NB4 (cell line): ENCODE results near the gene MCM3AP.
A peak's percentile ranks its signal among the peaks of the same experiment; 100 is the strongest.

Experiments used
- DNase-seq: peaks from one replicate; pipeline ENCODE4 v3.0.0; 2010; ENCODE audit warnings: low read depth
- H3K4me3 ChIP-seq: one replicate; pipeline ENCODE4 v1.5.1; 2011; ENCODE audit warnings: mild to moderate bottlenecking, low read depth, low read length, moderate library complexity
- MYC ChIP-seq: IDR thresholded peaks from 2 replicates; pipeline ENCODE4 v1.6.1; 2011; ENCODE audit warnings: low read depth, low read length
- POLR2A ChIP-seq: IDR thresholded peaks from 2 replicates; pipeline ENCODE4 v1.6.1; 2011; ENCODE audit warnings: mild to moderate bottlenecking; ENCODE audit not compliant: insufficient read length; ENCODE audit errors: extremely low read depth
- TF ChIP-seq, protein P1 (sequence below): IDR thresholded peaks from one replicate; pipeline ENCODE4 v1.5.1; 2012; ENCODE audit warnings: low read depth, low read length
- TF ChIP-seq, protein P2 (sequence below): IDR thresholded peaks from 2 replicates; pipeline ENCODE4 v1.6.1; 2011; ENCODE audit warnings: low read depth, low read length

Gene MCM3AP

DNA sequence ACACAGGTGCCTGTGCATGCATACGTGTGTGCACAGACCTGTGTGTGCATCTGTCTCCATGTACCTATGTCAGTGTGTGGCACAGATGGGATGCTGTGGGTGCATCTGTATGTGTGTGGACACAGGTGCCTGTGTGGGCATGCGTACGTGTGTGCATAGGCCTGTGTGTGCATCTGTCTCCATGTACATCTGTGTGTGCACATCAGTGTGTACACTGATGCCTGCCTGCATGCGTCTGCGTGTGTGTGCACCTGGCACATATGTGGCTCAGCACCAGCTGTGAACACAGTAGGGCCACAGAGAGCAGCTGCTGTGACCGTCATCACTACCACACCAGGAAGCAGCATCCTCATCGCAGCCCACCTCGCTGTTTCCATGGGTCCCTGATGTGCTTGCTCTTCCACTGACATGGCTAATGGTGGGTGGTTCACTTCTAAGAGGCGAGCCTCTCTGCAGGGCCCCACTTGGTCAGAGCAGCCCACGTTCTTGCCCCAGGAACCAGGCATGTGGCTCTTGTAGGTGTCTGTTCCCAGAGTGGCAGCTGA lies 91.5 kb downstream of the MCM3AP start:
- no peak for DNase-seq
- no peak overlapping the region for H3K4me3 ChIP-seq
- TF ChIP-seq, protein P1, sequence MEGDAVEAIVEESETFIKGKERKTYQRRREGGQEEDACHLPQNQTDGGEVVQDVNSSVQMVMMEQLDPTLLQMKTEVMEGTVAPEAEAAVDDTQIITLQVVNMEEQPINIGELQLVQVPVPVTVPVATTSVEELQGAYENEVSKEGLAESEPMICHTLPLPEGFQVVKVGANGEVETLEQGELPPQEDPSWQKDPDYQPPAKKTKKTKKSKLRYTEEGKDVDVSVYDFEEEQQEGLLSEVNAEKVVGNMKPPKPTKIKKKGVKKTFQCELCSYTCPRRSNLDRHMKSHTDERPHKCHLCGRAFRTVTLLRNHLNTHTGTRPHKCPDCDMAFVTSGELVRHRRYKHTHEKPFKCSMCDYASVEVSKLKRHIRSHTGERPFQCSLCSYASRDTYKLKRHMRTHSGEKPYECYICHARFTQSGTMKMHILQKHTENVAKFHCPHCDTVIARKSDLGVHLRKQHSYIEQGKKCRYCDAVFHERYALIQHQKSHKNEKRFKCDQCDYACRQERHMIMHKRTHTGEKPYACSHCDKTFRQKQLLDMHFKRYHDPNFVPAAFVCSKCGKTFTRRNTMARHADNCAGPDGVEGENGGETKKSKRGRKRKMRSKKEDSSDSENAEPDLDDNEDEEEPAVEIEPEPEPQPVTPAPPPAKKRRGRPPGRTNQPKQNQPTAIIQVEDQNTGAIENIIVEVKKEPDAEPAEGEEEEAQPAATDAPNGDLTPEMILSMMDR = no peak
- no peak for TF ChIP-seq POLR2A
- TF ChIP-seq MYC = no peak
- TF ChIP-seq, protein P2, sequence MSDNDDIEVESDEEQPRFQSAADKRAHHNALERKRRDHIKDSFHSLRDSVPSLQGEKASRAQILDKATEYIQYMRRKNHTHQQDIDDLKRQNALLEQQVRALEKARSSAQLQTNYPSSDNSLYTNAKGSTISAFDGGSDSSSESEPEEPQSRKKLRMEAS = no peak

DNA sequence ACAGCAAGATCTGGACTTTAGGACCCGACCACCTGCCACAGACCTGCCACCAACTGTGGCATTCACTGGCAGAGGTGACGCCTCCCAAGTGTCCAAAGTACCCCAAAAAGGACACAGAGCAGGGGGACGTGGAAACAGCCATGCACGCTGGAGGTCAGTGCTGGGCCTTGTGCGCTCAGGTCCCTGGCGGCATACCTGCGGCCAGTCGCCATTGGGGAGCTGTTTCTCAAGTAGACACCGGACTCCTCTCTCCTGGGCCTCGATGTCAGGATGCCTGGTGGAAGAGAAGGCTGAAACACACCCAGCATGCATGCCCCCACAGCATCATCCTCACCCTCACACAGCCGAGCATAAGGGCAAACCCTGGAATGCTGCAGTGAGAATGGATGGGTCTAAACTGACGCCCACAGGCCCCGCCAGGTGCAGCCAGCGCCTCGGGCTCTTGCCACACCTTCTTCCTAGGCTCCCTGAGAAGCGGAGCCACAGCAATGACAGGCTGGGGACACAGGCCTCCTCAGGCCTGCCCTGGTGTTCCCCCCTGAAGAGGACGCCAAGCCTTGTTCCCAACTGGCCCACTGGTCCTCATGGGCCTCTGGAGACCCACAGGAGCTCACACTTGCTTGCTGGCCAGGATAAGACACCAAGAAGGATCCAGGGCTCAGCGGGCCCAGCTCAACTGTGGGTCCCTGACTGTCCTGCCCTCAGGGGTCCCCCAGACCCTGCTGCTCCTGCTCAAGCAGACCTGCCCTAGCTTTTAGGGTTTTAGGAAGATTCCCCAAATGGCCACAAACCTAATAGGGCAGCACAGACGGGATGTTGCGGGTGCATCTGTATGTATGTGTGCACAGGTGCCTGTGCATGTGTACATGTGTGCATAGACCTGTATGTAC lies 93.5 kb downstream of the MCM3AP start:
- TF ChIP-seq, protein P1 = no peak
- TF ChIP-seq MYC = no peak
- TF ChIP-seq, protein P2 = no peak
- no peak for TF ChIP-seq POLR2A
- no peak for DNase-seq
- H3K4me3 ChIP-seq = no peak overlapping the region

DNA sequence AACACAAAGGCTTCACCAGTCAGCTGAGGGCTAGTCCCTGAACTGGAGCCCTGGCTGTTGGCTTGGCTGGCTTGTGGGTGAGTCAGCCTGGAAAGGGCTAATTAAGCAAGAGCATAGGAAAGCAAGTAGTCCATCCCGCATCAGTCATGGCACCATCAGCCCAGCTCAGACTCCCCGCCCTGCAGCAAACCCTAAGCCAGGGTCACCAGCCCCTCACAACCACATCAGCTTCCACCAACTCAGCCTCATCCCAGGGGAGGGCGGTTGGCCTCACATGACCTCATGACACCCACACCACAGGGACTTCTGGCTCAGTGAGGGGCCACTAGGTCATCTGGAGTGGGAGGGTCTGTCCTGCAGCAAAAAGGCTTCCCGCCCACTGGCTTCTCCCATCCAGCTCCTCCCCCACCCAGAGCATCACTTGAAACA lies 94.1 kb downstream of the MCM3AP start:
- peak; percentile 44 for DNase-seq
- TF ChIP-seq, protein P1 = no peak
- TF ChIP-seq MYC (no peak), POLR2A (no peak)
- TF ChIP-seq, protein P2 = no peak
- no peak overlapping the region for H3K4me3 ChIP-seq

DNA sequence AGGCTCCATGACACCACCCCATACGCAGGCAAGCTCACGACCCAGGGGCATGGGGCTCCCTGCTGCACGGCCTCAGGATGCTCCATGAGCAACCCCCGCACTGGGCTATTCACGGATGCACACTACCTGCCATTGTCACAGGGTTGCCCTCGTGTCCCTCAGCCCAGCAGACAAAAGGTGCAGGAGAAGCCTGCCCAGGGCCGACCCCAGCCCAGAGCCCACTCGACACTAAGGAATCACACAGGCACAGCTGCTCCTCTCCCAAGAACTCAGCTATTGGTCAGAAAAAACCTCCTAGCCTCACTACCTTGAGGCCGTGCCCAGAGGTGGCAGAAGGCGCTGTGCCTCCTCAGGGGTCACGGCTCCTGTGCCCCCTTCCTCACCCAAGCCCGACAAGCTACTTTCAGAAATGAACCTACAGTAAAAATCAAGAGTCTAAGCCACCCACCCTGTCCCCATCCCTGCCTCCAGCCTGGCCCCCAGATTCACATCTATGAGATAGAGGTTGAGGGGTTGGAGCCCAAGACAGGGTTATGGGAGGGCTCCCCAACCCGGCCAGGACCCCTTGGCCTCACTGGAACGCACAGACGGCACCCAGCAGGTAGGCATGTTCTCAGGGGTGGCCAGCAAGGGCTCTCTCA lies 94.8 kb downstream of the MCM3AP start:
- DNase-seq = no peak
- no peak overlapping the region for H3K4me3 ChIP-seq
- TF ChIP-seq, protein P2 = no peak
- TF ChIP-seq, protein P1 = no peak
- TF ChIP-seq POLR2A = no peak
- no peak for TF ChIP-seq MYC

DNA sequence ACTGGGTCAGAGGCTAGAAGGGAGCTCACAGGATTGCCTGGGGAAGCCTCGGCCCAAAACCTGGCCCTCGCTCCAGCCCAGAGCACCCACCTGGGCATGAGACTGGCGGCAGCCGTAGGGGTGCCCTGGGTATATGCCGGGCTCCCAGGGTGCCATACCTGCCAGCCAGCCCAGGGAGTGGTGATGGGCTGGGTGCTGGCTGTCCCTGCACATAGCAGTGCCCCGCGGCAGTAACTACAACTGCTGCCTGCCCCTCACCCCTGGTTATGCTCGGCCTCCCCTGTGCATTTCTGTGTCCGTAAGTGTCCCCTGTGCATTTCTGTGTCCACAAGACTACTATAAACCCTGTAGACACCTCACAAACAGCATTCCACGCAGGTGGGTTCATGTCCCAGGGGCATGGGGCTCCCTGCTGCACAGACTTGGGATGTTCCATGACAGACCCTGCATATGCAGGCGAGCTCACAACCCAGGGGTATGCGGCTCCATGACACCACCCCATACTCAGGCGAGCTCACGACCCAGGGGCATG lies 95.4 kb downstream of the MCM3AP start:
- TF ChIP-seq POLR2A (no peak), MYC (no peak)
- TF ChIP-seq, protein P2 = no peak
- TF ChIP-seq, protein P1 = no peak
- no peak overlapping the region for H3K4me3 ChIP-seq
- no peak for DNase-seq
